DOHH2 (cell line): ENCODE data around the gene ATP1A1.

Source experiments
- H3F3A ChIP-seq: fragments of 200-600 bp; sonication (generic), shearing (Covaris generic); 2 replicates; pipeline ENCODE4 v1.6.0; 2016; ENCODE audit warnings: antibody characterized with exemption, mild to moderate bottlenecking; ENCODE audit not compliant: control insufficient read depth, insufficient read depth
- H3K27ac ChIP-seq: fragments of 200-600 bp; sonication (generic); 2 replicates; pipeline ENCODE4 v1.5.1; 2014; ENCODE audit warnings: low read depth, mild to moderate bottlenecking, low read length, moderate library complexity
- H3K27me3 ChIP-seq: fragments of 200-600 bp; sonication (generic); 2 replicates; pipeline ENCODE4 v1.6.1; 2014; ENCODE audit warnings: mild to moderate bottlenecking, low read length, mixed read lengths; ENCODE audit not compliant: control insufficient read depth
- H3K36me3 ChIP-seq: fragments of 200-600 bp; sonication (generic); 2 replicates; pipeline ENCODE4 v1.6.1; 2014; ENCODE audit warnings: mild to moderate bottlenecking, low read length, moderate library complexity, mixed read lengths; ENCODE audit not compliant: control insufficient read depth
- H3K4me1 ChIP-seq: fragments of 200-600 bp; sonication (generic); 2 replicates; pipeline ENCODE4 v1.6.1; 2014; ENCODE audit warnings: mild to moderate bottlenecking, low read length, mixed read lengths; ENCODE audit not compliant: control insufficient read depth
- H3K4me2 ChIP-seq: fragments of 200-600 bp; sonication (generic); 2 replicates; pipeline ENCODE4 v1.6.0; 2014; ENCODE audit warnings: mild to moderate bottlenecking, low read length, moderate library complexity
- H3K4me3 ChIP-seq: fragments of 200-600 bp; sonication (generic); 2 replicates; pipeline ENCODE4 v1.5.1; 2014; ENCODE audit warnings: mild to moderate bottlenecking, low read length, mixed read lengths
- H3K79me2 ChIP-seq: fragments of 200-600 bp; sonication (generic); 2 replicates; pipeline ENCODE4 v1.6.1; 2014; ENCODE audit warnings: mild to moderate bottlenecking, low read length, mixed read lengths; ENCODE audit not compliant: control insufficient read depth
- H3K9me2 ChIP-seq: fragments of 200-600 bp; sonication (generic); replicated peaks from 2 replicates; pipeline ENCODE4 v1.6.1; 2014; ENCODE audit warnings: mild to moderate bottlenecking, low read length, mixed read lengths; ENCODE audit not compliant: control insufficient read depth
- H3K9me3 ChIP-seq: fragments of 200-600 bp; sonication (generic); 2 replicates; pipeline ENCODE4 v1.6.1; 2014; ENCODE audit warnings: antibody characterized with exemption, low read length, mixed read lengths; ENCODE audit not compliant: control insufficient read depth, insufficient read depth
- H4K20me1 ChIP-seq: fragments of 200-600 bp; sonication (generic); 2 replicates; pipeline ENCODE4 v1.6.0; 2014; ENCODE audit warnings: low read depth, mild to moderate bottlenecking, antibody characterized with exemption, low read length, moderate library complexity; ENCODE audit not compliant: control insufficient read depth, insufficient read depth
- CTCF ChIP-seq: fragments of 200-600 bp; sonication (generic); IDR thresholded peaks from one replicate; pipeline ENCODE4 v1.5.1; 2014; ENCODE audit warnings: antibody characterized with exemption, mild to moderate bottlenecking, low read depth, low read length; ENCODE audit not compliant: poor library complexity, severe bottlenecking
- EZH2phosphoT487 ChIP-seq: fragments of 200-600 bp; sonication (generic); IDR thresholded peaks from 2 replicates; pipeline ENCODE4 v1.6.1; 2017; ENCODE audit warnings: borderline replicate concordance, mild to moderate bottlenecking, antibody characterized with exemption, low read length, moderate library complexity, mixed read lengths

ATP1A1 gene

GRCh38 chr1:116382857-116383483 lies 9.9 kb downstream of the ATP1A1 start:
- peaks cover 37% of the 10 kb centered on the region for H4K20me1 ChIP-seq
- no peaks in the 10 kb centered on the region for H3K9me3 ChIP-seq
- peaks cover 77% of the 10 kb centered on the region for H3K79me2 ChIP-seq
- no peak overlapping the region for H3K4me2 ChIP-seq
- no peaks in the 10 kb centered on the region for H3F3A ChIP-seq
- no peak overlapping the region for H3K27ac ChIP-seq
- H3K4me3 ChIP-seq, result no peak overlapping the region
- TF ChIP-seq EZH2phosphoT487 (no peak), CTCF (no peak)
- H3K9me2 ChIP-seq, result no peaks in the 10 kb centered on the region
- H3K36me3 ChIP-seq, result peaks cover 97% of the 10 kb centered on the region
- no peaks in the 10 kb centered on the region for H3K27me3 ChIP-seq
- H3K4me1 ChIP-seq, result peaks cover 33% of the 10 kb centered on the region

GRCh38 chr1:116386042-116386441 lies 13.0 kb downstream of the ATP1A1 start:
- no peak for TF ChIP-seq EZH2phosphoT487
- no peak for TF ChIP-seq CTCF
- H3K27ac ChIP-seq, result no peak overlapping the region
- peaks cover 97% of the 10 kb centered on the region for H3K36me3 ChIP-seq
- no peaks in the 10 kb centered on the region for H3K9me2 ChIP-seq
- H3K4me3 ChIP-seq, result no peak overlapping the region
- H3K4me2 ChIP-seq, result no peak overlapping the region
- peaks cover 2% of the 10 kb centered on the region for H3K4me1 ChIP-seq
- H3K9me3 ChIP-seq, result no peaks in the 10 kb centered on the region
- H3F3A ChIP-seq, result no peaks in the 10 kb centered on the region
- H3K79me2 ChIP-seq, result peaks cover 46% of the 10 kb centered on the region
- 0 out of 2 replicates have a peak, but pooled peaks cover 10% of the 10 kb centered on the region for H4K20me1 ChIP-seq
- H3K27me3 ChIP-seq, result no peaks in the 10 kb centered on the region

- Histone ChIP-seq H4K20me1 (0 out of 2 replicates have a peak, but pooled peaks cover 2% of the 10 kb centered on the region), H3K4me2 (no peak overlapping the region), H3K4me3 (no peak overlapping the region), H3K9me2 (no peaks in the 10 kb centered on the region), H3K27ac (no peak overlapping the region), H3K4me1 (no peaks in the 10 kb centered on the region), H3K36me3 (peaks cover 97% of the 10 kb centered on the region), H3K79me2 (peaks cover 31% of the 10 kb centered on the region), H3F3A (no peaks in the 10 kb centered on the region), H3K27me3 (no peaks in the 10 kb centered on the region), H3K9me3 (no peaks in the 10 kb centered on the region)
- TF ChIP-seq EZH2phosphoT487, result no peak
- no peak for TF ChIP-seq CTCF
Measured at GRCh38 chr1:116387551-116387950, 14.5 kb downstream of the ATP1A1 start.
